HL-60 (cell line): ENCODE data around the gene TRAPPC6A.

Experiments
- DNase-seq, 2 experiments: peaks; one replicate each; pipeline ENCODE4 v3.0.0-alpha.2; 2010 to 2020; ENCODE audit warnings: low read depth in 1 of 2, low spot score in 1 of 2
- H3K27ac ChIP-seq: fragments of 250-450 bp; sonication (Bioruptor Pico); replicated peaks from 2 replicates; pipeline ENCODE4 v1.5.1; 2020; ENCODE audit warnings: mild to moderate bottlenecking, moderate library complexity
- H3K27me3 ChIP-seq: fragments of 250-450 bp; sonication (Bioruptor Pico); 2 replicates; pipeline ENCODE4 v1.5.1; 2021; ENCODE audit warnings: mild to moderate bottlenecking, moderate library complexity; ENCODE audit not compliant: insufficient read depth, poor library complexity, severe bottlenecking
- H3K4me3 ChIP-seq: replicated peaks from 2 replicates; pipeline ENCODE4 v1.5.1; 2011; ENCODE audit warnings: mild to moderate bottlenecking, control low read depth, low read length; ENCODE audit not compliant: insufficient read depth
- CTCF ChIP-seq: IDR thresholded peaks from one replicate; pipeline ENCODE4 v1.5.1; 2011; ENCODE audit warnings: low read length, control low read depth, inconsistent platforms; ENCODE audit not compliant: insufficient read depth
- GABPA ChIP-seq: IDR thresholded peaks from 2 replicates; pipeline ENCODE4 v1.6.1; 2012; ENCODE audit warnings: low read depth
- POLR2AphosphoS5 ChIP-seq: IDR thresholded peaks from 2 replicates; pipeline ENCODE4 v1.6.1; 2012; ENCODE audit warnings: low read depth
- REST ChIP-seq: IDR thresholded peaks from 2 replicates; pipeline ENCODE4 v1.6.1; 2012; ENCODE audit warnings: low read depth; ENCODE audit not compliant: insufficient replicate concordance
- SPI1 ChIP-seq: IDR thresholded peaks from 2 replicates; pipeline ENCODE4 v1.6.1; 2012; ENCODE audit warnings: low read depth, mild to moderate bottlenecking, borderline replicate concordance

The TRAPPC6A gene

GRCh38 chr19:45217957-45218334 lies 39.9 kb upstream of the TRAPPC6A start:
- Histone ChIP-seq H3K27ac (no peak overlapping the region), H3K27me3 (peaks cover 33% of the 10 kb centered on the region), H3K4me3 (no peak overlapping the region)
- DNase-seq = no peak
- TF ChIP-seq GABPA (no peak), REST (no peak), CTCF (no peak), SPI1 (no peak), POLR2AphosphoS5 (no peak)

GRCh38 chr19:45217193-45217956 lies 39.3 kb upstream of the TRAPPC6A start:
- TF ChIP-seq SPI1 = no peak
- TF ChIP-seq CTCF = no peak
- no peak for TF ChIP-seq REST
- no peak for TF ChIP-seq POLR2AphosphoS5
- TF ChIP-seq GABPA = no peak
- Histone ChIP-seq H3K27me3 (peaks cover 30% of the 10 kb centered on the region), H3K27ac (no peak overlapping the region), H3K4me3 (no peak overlapping the region)
- DNase-seq = no peak

GRCh38 chr19:45216667-45217066 lies 38.6 kb upstream of the TRAPPC6A start:
- TF ChIP-seq GABPA (no peak), SPI1 (no peak), CTCF (no peak)
- Histone ChIP-seq H3K27me3 (peaks cover 32% of the 10 kb centered on the region), H3K4me3 (no peak overlapping the region), H3K27ac (no peak overlapping the region)
- no peak for DNase-seq
